ENCODE measurements around the gene ZBTB45.

ZBTB45 gene

GRCh38 chr19:58552655-58553054 lies 33.0 kb upstream of the ZBTB45 start:
- FAIRE-seq, result no peak
- TF ChIP-seq POLR2AphosphoS5 (IDR thresholded peaks at IDR 0.05; ENCODE audit: low read depth, low read length), result no peak
- TF ChIP-seq POLR2A (IDR thresholded peaks at IDR 0.05; ENCODE audit: low read depth, low read length), result no peak
- no peak for TF ChIP-seq TAF1 (IDR thresholded peaks at IDR 0.05; ENCODE audit: borderline replicate concordance, low read depth, low read length)
- no peak for DNase-seq (ENCODE audit: insufficient read length)

GRCh38 chr19:58551577-58552471 lies 32.2 kb upstream of the ZBTB45 start:
- no peak for FAIRE-seq
- DNase-seq (ENCODE audit: insufficient read length), result no peak
- TF ChIP-seq POLR2AphosphoS5 (IDR thresholded peaks at IDR 0.05; ENCODE audit: low read depth, low read length), result peak; percentile 86
- no peak for TF ChIP-seq TAF1 (IDR thresholded peaks at IDR 0.05; ENCODE audit: borderline replicate concordance, low read depth, low read length)
- TF ChIP-seq POLR2A (IDR thresholded peaks at IDR 0.05; ENCODE audit: low read depth, low read length), result peak; percentile 66

GRCh38 chr19:58551123-58551497 lies 31.5 kb upstream of the ZBTB45 start:
- TF ChIP-seq POLR2A (IDR thresholded peaks at IDR 0.05; ENCODE audit: low read depth, low read length), result no peak; the same call in 1 of the 2 replicates
- no peak for TF ChIP-seq TAF1 (IDR thresholded peaks at IDR 0.05; ENCODE audit: borderline replicate concordance, low read depth, low read length)
- no peak for TF ChIP-seq POLR2AphosphoS5 (IDR thresholded peaks at IDR 0.05; ENCODE audit: low read depth, low read length)
- FAIRE-seq, result no peak
- DNase-seq (ENCODE audit: insufficient read length), result no peak

GRCh38 chr19:58550362-58551122 lies 30.9 kb upstream of the ZBTB45 start:
- no peak for FAIRE-seq
- no peak for DNase-seq (ENCODE audit: insufficient read length)
- TF ChIP-seq POLR2A (IDR thresholded peaks at IDR 0.05; ENCODE audit: low read depth, low read length), result no peak
- TF ChIP-seq TAF1 (IDR thresholded peaks at IDR 0.05; ENCODE audit: borderline replicate concordance, low read depth, low read length), result no peak
- peak; percentile 26; the same call in 1 of the 2 replicates for TF ChIP-seq POLR2AphosphoS5 (IDR thresholded peaks at IDR 0.05; ENCODE audit: low read depth, low read length)

GRCh38 chr19:58549664-58550361 lies 30.2 kb upstream of the ZBTB45 start:
- no peak for TF ChIP-seq TAF1 (IDR thresholded peaks at IDR 0.05; ENCODE audit: borderline replicate concordance, low read depth, low read length)
- no peak for TF ChIP-seq POLR2A (IDR thresholded peaks at IDR 0.05; ENCODE audit: low read depth, low read length)
- no peak; the same call in 1 of the 2 replicates for TF ChIP-seq POLR2AphosphoS5 (IDR thresholded peaks at IDR 0.05; ENCODE audit: low read depth, low read length)
- FAIRE-seq (no peak), DNase-seq (ENCODE audit: insufficient read length) (no peak)

- FAIRE-seq, result no peak
- TF ChIP-seq POLR2AphosphoS5 (IDR thresholded peaks at IDR 0.05; ENCODE audit: low read depth, low read length), result 0 out of 2 replicates have a peak, but pooled peaks have one; percentile 32
- TF ChIP-seq TAF1 (IDR thresholded peaks at IDR 0.05; ENCODE audit: borderline replicate concordance, low read depth, low read length), result no peak
- no peak for DNase-seq (ENCODE audit: insufficient read length)
Observed at GRCh38 chr19:58548859-58549663, 29.5 kb upstream of the ZBTB45 start.

GRCh38 chr19:58547323-58548312 lies 28.0 kb upstream of the ZBTB45 start:
- no peak for TF ChIP-seq POLR2A (IDR thresholded peaks at IDR 0.05; ENCODE audit: low read depth, low read length)
- TF ChIP-seq TAF1 (IDR thresholded peaks at IDR 0.05; ENCODE audit: borderline replicate concordance, low read depth, low read length), result no peak
- no peak; the same call in 1 of the 2 replicates for TF ChIP-seq POLR2AphosphoS5 (IDR thresholded peaks at IDR 0.05; ENCODE audit: low read depth, low read length)
- DNase-seq (ENCODE audit: insufficient read length), result no peak
- FAIRE-seq, result no peak

GRCh38 chr19:58546019-58546530 lies 26.5 kb upstream of the ZBTB45 start:
- DNase-seq (ENCODE audit: insufficient read length) (no peak), FAIRE-seq (no peak)
- TF ChIP-seq TAF1 (IDR thresholded peaks at IDR 0.05; ENCODE audit: borderline replicate concordance, low read depth, low read length) (no peak), POLR2A (IDR thresholded peaks at IDR 0.05; ENCODE audit: low read depth, low read length) (no peak), POLR2AphosphoS5 (IDR thresholded peaks at IDR 0.05; ENCODE audit: low read depth, low read length) (no peak)

- no peak for DNase-seq (ENCODE audit: insufficient read length)
- TF ChIP-seq TAF1 (IDR thresholded peaks at IDR 0.05; ENCODE audit: borderline replicate concordance, low read depth, low read length), result no peak
- peak; percentile 45; the same call in 1 of the 2 replicates for TF ChIP-seq POLR2AphosphoS5 (IDR thresholded peaks at IDR 0.05; ENCODE audit: low read depth, low read length)
- no peak for FAIRE-seq
Observed at GRCh38 chr19:58545286-58546018, 25.8 kb upstream of the ZBTB45 start.

Data from GM12892 (cell line).